GM19043 (cell line): ENCODE data around the gene S100A14.
A peak's percentile ranks its signal among the peaks of the same experiment; 100 is the strongest.
"Not testable (repeated sequence)": the region's sequence is repeated elsewhere in the genome, so short reads cannot be mapped to it uniquely, and the experiment has no call there.

Source experiments
- ATAC-seq: cut with Tn5 transposase; IDR thresholded peaks from one replicate; pipeline ENCODE4 v1.9.1; 2021; ENCODE audit warnings: low read depth; ENCODE audit not compliant: unreplicated experiment

S100A14 gene

DNA sequence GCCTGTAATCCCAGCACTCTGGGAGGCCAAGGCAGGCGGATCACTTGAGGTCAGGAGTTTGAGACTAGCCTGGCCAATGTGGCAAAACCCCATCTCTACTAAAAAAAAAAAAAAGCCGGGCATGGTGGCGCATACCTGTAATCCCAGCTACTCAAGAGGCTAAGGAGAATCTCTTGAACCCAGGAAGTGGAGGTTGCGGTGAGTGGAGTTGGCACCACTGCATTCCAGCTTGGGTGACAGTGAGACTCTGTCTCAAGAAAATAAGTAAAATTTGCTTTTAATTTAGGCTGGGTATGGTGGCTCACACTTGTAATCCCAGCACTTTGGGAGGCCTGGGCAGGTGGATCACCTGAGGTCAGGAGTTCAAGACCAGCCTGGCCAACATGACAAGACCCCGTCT lies 24.1 kb upstream of the S100A14 start:
- not testable (repeated sequence) for ATAC-seq

DNA sequence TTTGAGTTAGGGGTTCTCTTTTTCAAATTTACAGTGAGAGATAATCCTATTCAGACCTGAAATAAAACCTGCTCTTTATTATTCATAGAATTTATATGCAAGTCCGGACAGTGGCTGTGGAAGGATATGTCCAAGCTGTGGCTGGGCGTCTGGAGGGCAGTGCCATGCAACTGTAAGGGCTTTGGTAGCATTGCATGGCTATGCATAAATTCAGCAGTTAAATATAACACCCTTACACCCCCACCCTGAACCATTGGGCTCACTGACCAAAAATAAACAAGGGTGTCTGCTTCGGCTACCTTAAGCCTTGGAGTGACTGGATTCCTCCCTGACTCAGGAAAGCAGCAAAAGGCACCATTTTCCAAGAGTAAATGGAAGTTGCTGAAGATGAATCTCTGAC lies 23.2 kb upstream of the S100A14 start:
- ATAC-seq: no peak

DNA sequence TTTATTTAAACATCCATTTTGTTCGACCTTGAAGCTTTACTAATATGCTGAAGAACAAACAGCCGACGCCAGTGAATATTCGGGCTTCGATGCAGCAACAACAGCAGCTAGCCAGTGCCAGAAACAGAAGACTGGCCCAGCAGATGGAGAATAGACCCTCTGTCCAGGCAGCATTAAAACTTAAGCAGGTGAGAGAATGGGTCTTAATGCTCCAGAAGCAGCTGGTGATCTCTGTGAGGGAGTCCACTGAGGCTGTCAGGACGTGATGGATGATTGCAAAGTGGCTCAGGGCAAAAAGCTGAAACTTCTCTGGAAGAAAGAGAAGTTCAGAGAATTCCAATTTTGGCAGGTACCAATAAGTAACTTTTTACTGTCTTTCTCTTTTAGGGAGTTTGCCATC lies 22.1 kb upstream of the S100A14 start:
- ATAC-seq: no peak

DNA sequence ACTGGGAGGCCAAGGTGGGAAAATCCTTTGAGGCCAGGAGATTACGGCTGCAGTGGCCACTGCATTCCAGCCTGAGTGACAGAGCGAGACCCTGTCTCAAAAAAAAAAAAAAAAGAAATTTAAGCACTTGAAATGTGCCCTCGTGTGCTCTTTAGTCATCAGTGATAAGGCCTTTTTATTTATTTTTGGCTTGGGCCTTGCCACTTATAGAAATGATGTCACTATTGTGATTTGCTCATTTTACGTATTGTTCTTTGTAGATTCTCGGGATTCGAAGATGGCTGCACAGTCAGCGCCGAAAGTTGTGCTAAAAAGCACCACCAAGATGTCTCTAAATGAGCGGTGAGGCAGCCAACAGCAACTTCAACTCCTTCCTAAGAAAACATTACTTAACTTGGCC lies 20.2 kb upstream of the S100A14 start:
- no peak for ATAC-seq

DNA sequence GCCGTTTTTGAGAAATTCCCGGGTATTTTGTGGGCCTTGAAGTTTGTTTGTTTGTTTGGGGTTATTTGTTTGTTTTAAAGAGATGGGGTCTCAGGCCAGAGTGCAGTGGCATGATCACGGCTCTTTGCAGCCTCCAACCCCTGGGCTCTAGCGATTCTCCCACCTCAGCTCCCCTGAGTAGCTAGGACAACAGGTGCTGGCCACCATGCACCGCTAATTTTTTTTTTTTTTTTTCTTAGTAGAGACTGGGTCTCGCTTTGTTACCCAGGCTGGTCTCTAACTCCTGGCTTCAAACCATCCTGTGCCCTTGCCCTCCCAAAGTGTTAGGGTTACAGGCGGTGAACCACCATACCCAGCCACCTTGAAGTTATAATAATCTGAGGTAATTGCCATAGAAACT lies 19.7 kb upstream of the S100A14 start:
- ATAC-seq: no peak

DNA sequence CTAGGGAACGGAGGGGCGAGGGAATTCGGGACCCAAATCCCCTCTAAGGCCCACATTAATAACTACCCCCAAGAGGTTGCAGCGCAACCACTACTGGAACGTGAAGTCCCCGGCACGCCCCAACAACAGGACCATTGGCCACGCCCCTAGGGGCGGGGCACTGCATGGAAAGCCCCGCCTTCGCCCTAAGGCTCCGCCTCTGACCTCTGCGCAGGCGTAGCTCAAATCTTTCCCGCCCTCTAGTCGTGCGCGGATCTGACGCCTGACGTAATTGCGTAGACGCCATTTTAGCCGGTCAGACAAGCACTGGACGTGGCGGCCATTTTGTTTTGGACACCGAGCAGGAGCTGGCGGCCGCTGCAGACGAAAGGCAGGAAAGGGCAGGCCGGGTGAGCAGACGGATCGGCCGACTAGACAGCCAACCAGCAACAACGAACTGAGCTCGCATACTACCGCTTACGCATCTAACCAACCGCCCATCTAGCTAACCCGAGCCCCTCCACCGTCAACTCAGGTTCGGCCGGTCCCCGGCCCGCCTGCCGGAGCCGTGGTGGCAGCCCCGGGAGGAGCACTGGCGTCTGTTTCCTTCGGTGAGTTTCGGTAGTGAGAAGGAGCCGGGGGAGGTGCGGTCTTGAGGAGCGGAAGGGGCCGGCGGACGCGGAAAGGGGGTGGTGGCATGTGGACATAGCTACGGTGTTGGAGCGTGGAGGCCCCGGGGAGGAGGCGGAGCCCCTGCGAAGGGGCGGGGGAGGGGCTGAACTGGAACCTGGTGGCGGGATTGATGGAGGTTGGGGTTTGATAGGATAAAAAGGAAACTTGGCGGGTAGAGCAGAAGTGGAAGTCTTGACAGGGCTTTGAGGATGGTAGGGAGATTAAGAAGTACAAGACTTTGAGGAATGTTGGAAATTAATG lies 17.9 kb upstream of the S100A14 start, which contains the start of gene CHTOP:
CHTOP (plus strand) TSS at position 313 of the 912 bp plus-strand sequence. CDS start 2,523 bp downstream, outside the sequence.
- ATAC-seq: peak; percentile 86

DNA sequence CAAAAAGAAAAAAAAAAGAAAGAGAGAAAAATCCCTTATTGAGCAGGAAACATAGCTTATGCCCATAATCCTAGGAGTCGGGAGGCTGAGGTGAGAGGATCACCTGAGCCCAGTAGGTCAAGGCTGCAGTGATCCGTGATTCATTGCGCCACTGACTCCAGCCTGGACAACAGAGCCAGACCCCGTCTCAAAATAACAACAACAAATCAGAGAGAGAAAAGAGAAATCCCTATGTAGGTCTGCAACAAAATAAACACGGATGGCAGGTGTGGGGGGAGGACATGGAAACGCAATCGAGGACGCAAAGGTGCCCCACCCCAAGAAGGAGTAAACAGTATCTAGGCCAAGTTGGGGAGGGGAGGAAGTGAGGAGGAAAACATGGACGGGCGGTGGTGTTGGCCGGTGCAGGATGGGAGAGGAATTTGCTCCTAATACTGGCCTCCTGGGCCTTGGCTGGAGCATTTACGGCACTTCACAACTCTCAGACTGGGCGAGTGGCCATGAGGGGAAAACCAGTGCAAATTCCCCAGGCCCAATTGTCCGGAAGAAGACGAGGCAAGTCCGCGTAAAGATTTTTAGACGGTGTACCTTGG lies 17.1 kb upstream of the S100A14 start:
- no peak for ATAC-seq

DNA sequence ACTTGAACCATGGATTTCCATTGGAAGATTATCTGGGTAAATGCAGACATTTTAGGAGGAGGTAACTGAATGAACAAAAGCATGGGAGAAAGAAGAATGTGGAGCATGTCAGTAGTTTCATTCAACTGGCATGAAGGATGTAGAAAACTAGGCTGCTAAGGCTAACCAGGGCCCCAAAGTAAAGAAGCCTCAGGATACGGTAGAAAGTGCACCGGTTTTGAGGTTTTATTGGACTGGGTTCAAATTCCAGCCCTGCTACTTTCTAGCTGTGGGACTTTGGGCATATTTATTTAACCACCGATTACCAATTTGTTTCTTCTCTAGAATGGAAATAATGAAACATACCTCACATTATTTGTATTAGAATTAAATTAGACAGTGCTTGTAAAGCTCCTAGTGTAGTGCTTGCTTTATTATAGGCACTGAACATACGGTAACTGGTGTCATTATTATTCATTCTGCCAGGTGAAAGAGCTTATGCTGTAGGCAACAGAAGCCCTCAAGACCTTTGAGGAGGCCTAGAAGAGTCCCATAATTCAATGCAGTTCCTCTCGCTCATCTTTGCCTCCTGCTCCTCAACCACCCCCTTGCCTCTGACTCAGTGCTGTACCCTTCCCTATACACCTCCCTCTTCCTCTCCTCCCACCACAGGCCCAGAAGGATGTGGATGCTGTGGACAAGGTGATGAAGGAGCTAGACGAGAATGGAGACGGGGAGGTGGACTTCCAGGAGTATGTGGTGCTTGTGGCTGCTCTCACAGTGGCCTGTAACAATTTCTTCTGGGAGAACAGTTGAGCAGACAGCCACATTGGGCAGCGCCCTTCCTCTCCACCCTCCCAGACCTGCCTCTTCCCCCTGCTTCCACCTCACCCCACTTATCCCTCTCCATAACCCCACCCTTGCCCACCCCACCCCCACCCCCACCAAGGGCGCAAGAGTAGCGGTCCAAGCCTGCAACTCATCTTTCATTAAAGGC lies 15.2 kb upstream of the S100A14 start:
- no peak for ATAC-seq

DNA sequence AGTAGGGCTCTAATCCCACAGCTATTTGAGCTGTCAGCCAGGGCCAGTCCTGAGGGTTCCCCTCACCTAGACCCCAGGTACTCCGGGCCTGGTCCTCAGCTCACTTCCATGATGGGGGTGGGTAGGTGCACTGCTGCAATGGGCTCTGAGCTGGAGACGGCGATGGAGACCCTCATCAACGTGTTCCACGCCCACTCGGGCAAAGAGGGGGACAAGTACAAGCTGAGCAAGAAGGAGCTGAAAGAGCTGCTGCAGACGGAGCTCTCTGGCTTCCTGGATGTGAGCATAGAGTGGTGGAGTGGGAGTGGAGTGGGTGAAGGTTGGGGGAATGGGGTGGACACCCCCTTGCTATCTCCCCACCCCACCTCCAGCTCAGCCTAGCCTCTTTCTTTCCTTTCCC lies 14.3 kb upstream of the S100A14 start:
- ATAC-seq: no peak

DNA sequence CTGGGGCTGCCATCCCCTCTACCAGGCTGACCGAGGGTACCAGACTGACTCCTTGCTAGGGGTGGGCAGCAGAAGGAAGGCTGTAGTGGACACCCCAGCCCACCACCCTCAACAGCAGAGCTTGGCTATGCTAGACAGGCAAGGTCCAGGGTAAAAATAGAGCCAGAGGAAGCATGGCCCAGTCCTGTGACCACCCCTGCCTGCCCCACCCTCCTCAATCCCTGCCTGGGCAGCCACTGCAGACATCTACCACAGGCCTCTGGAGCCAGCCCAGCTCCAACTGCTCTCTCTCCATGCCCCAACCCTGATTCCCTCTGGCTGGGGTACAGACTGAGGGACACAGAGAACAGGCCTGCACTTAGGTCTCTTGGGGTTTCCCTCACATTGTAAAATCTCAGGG lies 13.8 kb upstream of the S100A14 start:
- ATAC-seq: no peak

DNA sequence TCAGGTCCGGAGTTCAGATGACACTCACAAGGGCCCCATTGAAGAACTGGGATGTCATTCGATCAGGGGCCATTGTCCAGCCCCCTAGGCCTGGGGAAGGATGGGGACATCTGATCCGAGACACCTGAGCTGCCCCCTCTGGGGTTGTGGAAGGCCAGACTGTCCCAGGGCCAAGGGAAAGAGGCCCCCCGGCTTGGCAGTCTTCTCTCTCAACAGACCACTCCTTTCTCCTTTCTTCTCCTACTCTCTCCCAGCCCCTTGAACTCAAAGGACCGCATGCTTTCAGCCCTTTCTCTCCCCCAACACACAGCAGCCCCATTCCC lies 13.2 kb upstream of the S100A14 start:
- ATAC-seq: no peak

DNA sequence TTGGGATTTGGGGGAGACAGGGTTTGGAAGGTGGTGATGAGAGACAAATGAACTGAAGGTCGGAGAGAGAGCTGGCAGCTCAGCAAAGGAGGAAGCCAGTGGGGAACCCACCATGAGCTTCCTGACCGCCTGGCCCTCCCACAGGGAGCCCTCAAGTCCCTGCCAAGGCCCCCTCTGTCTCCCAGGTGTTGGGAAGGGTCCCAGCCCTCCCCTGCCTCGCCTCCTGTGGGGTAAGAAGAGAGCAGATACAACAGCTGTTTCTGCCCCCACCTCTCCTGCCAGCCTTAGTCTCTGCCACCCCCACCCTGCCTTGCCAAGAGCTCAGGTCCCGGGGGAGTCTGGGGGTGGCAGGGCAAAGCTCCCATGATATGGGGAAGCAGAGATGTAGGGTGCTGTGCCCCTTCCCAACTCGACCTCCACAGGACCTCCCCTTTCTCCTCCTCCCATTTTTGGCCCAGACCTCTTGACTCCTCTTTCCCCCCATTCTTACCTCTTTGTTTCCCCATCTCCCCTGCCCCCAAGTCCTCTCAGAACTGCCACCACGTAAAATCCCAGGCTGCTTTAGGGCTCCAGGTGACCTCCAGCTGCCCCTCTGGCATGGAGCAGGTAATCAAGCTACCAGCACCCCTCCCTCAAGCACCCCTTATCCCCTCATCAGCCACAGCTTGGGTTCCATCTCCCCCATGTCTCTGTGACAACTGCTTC lies 12.7 kb upstream of the S100A14 start:
- ATAC-seq: no peak

DNA sequence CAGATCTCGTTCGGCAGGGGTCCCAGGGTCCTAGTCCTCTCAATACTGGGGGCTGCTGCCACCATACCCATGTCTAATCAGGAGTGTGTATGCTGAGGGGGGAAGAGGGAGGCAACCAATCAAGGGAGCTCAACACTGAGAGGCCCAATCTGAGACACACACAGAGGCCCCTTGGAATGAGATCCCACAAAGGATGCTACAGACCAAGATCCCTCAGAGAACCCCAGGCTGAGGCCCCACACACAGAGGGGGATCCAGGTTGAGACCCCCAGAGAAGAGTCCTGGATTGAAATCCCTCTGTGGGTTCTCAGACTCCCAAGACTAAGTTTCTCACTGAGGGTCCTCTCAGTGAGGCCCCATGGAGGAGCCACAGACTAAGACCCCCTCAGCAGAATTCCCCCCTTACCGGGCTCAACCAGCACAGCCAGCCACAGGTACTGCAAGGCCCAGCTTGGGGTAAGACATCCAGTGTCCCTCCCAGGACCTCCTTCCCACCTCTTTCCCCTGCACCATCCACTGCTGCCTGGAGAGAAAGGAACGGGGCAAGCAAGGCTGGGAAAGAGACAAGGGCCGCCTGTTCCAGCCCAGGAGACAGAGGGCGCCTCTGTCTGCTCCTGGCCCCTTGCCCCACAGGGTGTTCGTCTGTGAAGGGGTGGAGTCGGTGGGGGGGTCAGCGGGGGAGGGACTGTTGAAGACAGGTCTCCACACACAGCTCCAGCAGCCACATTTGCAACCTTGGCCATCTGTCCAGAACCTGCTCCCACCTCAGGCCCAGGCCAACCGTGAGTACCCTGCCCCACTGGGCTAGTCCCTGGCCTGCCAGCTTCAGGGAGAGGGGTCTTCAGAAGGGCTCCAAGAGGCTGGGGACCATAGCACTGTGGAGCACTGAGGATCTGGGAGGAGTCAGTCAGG lies 11.8 kb upstream of the S100A14 start, which contains the start of gene S100A1:
S100A1 (plus strand) TSS at position 720 of the 912 bp plus-strand sequence. CDS start 2,088 bp downstream, outside the sequence.
- no peak for ATAC-seq

DNA sequence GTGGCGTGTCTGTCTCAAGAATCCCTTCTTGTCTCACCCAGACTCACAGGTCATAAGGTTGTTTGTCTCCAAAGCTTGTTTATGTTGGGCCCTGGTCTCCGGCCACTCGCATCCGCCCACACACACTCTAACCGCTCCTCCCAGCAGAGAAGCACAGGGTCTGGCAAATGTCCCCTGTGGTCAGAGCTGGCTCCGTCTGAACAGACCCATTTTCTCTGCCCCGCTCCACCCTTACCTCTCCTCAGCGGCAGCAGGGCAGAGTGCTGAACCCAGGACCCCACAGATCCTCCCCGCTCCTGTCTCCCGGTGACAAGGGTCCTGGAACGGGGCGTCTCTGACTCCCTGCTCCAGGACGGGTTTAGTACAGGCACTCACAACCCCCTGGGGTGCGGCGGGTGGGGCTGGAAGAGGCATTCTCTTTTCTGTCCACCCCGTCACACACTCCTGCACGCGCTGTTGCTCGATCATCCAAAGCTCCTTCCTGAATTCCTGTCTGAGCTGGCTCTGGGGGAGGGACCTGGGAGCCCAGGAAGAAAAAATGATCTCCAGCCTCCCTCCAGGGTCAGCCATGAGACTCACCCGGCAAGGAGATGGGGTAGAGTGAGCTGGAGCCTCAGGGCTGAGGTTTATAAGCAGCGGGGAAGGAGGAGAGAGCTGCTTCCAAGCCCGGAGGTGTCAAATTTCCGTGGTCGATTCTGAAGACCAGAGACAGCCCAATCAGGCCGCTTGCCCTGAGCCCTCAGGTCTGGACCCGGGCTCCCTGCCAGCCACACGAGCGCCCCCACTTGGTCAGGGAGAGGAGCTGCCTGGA lies 11.0 kb upstream of the S100A14 start, which contains the start of gene S100A13:
S100A13 (minus strand) TSS at position 602 of the 811 bp plus-strand sequence. CDS start 1,033 bp downstream, outside the sequence.
- no peak for ATAC-seq

DNA sequence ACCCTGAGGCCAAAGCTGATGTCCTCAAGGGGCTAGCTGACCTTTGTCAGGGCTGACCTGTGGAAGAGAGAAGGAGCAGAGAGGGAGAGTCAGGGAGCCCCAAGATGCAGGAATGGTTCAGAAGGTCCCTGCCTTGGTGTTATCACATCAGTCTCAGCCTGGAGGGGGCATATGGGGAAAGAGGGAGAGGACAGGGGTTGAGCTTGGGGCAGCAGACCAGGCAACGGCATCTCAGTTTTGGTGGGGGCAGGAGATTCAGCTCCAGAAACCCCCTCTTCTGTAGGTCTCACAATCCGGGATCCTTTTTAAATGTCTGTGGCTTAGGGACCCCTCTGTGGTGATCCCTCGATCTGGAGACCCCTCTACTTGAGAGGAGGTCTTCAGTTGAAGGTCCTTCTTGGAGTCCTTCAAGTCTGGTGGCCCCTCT lies 10.4 kb upstream of the S100A14 start:
- ATAC-seq: no peak

DNA sequence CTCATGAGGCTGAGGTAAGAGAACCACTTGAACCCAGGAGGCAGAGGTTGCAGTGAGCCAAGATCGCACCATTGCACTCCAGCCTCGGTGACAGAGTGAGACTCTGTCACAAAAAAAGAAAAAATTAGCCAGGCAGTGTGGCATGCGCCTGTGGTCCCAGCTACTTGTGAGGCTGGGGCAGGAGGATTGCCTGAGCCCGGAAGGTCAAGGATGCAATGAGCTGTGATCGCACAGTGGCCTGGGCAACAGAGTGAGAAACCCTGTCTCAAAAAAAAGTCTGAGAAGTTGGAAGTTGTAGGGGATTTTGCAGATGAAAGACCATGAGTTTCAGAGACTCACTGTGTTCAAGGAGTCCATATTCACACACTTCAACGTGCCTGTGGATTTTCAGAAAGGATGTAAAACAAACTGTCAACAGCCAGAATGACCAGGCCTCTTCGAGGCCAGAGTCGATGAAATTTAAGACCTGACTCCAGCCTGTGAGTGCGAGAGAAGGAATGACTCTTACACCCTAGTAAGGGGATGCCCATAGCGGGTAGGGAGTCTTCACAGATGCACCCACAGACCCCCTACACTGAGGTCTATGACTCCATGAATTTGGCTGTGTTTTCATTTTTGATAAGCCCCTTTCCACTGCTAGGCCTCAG lies 9.0 kb upstream of the S100A14 start:
- no peak for ATAC-seq

DNA sequence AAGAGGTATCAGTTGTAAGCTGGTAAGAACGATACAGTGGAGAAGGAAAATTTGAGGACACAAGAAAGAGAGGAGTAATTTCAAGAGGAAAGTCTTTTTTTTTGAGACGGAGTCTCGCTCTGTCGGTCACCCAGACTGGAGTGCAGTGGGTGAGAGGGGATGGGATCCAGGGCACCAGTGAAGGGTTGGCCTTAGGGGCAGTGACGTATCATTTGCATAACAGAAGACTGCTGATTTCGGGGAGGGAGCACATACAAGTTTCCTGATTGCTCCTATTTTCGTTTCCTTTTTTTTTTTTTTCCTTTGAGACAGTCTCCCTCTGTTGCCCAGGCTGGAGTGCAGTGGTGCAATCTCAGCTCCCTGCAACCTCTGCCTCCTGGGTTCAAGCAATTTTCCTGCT lies 7.0 kb upstream of the S100A14 start:
- ATAC-seq: no peak

DNA sequence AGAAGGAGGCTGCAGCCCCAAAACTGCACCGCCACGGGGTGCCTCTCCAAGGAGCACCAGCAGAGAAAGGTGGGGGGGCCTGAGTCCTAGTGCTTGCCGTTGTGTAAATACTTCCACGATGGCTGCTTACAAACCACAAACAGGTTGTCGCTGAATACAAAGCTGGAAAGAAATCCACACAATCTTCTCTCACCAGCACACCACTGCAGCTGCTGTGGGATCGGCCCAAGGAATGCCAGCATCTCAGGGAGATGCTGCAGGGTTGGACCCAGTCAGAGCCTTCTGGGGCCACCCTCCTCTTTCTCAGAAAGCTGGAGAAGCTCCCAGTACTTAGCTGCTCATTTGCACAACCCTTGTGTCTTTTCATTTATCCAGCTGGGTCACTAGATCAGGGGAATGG lies 3.0 kb upstream of the S100A14 start:
- ATAC-seq: no peak
